Suprapubic skin (tissue), 4 donors: Measurements from ENCODE around the gene UBXN10. TPM values are rescaled to one million over a fixed set of nuclear protein-coding genes. Genes with fewer than 3 reads are reported as not detected.

Experiments used
- DNase-seq, 2 donors: peaks; one replicate each; pipeline ENCODE4 v3.0.0-alpha.2; 2019; ENCODE audit warnings: low spot score in 2 of 2
- H3K27ac ChIP-seq: fragments of 200-600 bp; sonication (generic); one replicate; pipeline ENCODE4 v1.5.1; 2019
- H3K27me3 ChIP-seq: fragments of 200-600 bp; sonication (generic); one replicate; pipeline ENCODE4 v1.5.1; 2019
- H3K36me3 ChIP-seq: fragments of 200-600 bp; sonication (generic); one replicate; pipeline ENCODE4 v1.5.1; 2019
- H3K4me1 ChIP-seq: fragments of 200-600 bp; sonication (generic); one replicate; pipeline ENCODE4 v1.5.1; 2019
- H3K4me3 ChIP-seq: fragments of 200-600 bp; sonication (generic); one replicate; pipeline ENCODE4 v1.5.1; 2019; ENCODE audit warnings: mild to moderate bottlenecking
- H3K9me3 ChIP-seq: fragments of 200-600 bp; sonication (generic); one replicate; pipeline ENCODE4 v1.5.1; 2019
- EP300 ChIP-seq: sonication (generic); formaldehyde crosslinking; IDR thresholded peaks from one replicate; pipeline ENCODE4 v1.6.1; 2017; ENCODE audit warnings: antibody characterized with exemption
- POLR2A ChIP-seq, 2 donors: fragments of 450-650 bp; IDR thresholded peaks; one replicate each; pipeline ENCODE4 v1.6.1; 2017; ENCODE audit warnings: antibody characterized with exemption in 2 of 2, mild to moderate bottlenecking in 2 of 2, moderate library complexity in 2 of 2
- POLR2AphosphoS5 ChIP-seq, 3 donors: sonication (generic); formaldehyde crosslinking; IDR thresholded peaks; one replicate each; pipeline ENCODE4 v1.6.1; 2017; ENCODE audit warnings: antibody characterized with exemption in 3 of 3
- WGBS: methylation state at CpG from one replicate; pipeline ENCODE4 v1.1.5; 2018; 5-methylcytosine and 5-hydroxymethylcytosine counted together
- total RNA-seq, 4 donors: library from RNA; depleted of rRNA; stranded (reverse); fragments of >200 nt; gene quantifications; one replicate each; pipeline ENCODE4 v1.1.0, GENCODE V29; 2016
- TF ChIP-seq, protein P1 (sequence below), 2 donors: fragments of 200-600 bp in 1 of 2; fragments of 450-650 bp in 1 of 2; sonication (generic) in 1 of 2; IDR thresholded peaks; one replicate each; pipeline ENCODE4 v1.5.1; 2016 to 2019; ENCODE audit warnings: antibody characterized with exemption in 2 of 2, mild to moderate bottlenecking in 1 of 2, moderate library complexity in 1 of 2

Gene UBXN10
- total RNA-seq, 4 donors from 2014 or later: 0.48 to 1.0 (median 0.68) TPM

- peaks cover 25% of the 10 kb centered on the region for H3K4me1 ChIP-seq
- TF ChIP-seq POLR2AphosphoS5 (IDR thresholded peaks at IDR 0.05): no peak
- TF ChIP-seq POLR2A (IDR thresholded peaks at IDR 0.05): no peak
- H3K27me3 ChIP-seq: no peaks in the 10 kb centered on the region
- no peak overlapping the region for H3K4me3 ChIP-seq
- peak in 1 of 2 donors; percentile 58 for DNase-seq
- no peak overlapping the region for H3K27ac ChIP-seq
- WGBS: 82% methylated on average over 8 of the region's 13 CpGs
- no peaks in the 10 kb centered on the region for H3K36me3 ChIP-seq
- H3K9me3 ChIP-seq: no peaks in the 10 kb centered on the region
Measured at GRCh38 chr1:20148571-20149500, 37.1 kb upstream of the UBXN10 start.

DNA sequence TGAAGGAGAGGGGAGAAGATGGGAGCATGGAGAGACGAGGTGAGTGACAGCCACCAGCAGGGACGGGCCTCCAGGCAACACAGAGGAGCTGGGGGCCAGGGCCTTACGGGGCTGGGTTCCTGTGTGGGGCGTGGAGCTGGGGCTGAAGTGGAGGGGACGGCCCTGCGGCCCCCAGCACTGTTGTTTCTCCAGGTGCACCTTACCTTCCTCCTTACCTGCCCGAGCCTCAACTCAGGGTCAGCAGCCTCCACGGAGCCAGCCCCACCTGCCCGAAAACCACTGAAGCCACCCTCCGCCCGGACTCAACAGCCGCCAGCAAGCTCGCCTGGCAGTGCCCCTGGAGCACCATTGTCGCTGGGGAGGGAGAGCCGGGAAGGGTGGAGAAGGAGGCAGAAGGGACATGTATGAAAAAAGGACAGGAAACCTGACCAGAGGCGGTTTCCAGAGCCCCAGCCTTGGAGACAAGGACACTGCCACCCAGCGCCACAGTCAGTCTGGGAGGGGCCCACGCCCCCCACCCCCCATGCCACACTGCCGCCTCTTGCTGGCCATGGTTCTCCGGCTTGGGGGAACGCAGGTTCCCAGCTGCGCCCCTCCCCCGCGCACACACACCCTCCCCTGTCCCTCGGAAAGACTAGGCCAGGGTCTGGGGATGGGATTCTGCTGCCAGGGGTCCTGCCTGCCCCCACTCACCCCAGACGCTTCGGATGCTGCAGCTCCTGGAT is 36.1 kb upstream of the UBXN10 start:
- Histone ChIP-seq H3K9me3 (no peaks in the 10 kb centered on the region), H3K36me3 (no peaks in the 10 kb centered on the region), H3K4me1 (peaks cover 29% of the 10 kb centered on the region), H3K27me3 (no peaks in the 10 kb centered on the region), H3K4me3 (no peak overlapping the region), H3K27ac (no peak overlapping the region)
- peak in 1 of 2 donors; percentile 46 for DNase-seq
- 87% methylated on average over 16 of the region's 27 CpGs for WGBS
- TF ChIP-seq POLR2A (IDR thresholded peaks at IDR 0.05): no peak
- no peak for TF ChIP-seq POLR2AphosphoS5 (IDR thresholded peaks at IDR 0.05)
- TF ChIP-seq EP300: no peak
- TF ChIP-seq, protein P1, sequence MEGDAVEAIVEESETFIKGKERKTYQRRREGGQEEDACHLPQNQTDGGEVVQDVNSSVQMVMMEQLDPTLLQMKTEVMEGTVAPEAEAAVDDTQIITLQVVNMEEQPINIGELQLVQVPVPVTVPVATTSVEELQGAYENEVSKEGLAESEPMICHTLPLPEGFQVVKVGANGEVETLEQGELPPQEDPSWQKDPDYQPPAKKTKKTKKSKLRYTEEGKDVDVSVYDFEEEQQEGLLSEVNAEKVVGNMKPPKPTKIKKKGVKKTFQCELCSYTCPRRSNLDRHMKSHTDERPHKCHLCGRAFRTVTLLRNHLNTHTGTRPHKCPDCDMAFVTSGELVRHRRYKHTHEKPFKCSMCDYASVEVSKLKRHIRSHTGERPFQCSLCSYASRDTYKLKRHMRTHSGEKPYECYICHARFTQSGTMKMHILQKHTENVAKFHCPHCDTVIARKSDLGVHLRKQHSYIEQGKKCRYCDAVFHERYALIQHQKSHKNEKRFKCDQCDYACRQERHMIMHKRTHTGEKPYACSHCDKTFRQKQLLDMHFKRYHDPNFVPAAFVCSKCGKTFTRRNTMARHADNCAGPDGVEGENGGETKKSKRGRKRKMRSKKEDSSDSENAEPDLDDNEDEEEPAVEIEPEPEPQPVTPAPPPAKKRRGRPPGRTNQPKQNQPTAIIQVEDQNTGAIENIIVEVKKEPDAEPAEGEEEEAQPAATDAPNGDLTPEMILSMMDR (IDR thresholded peaks at IDR 0.05): no peak

DNA sequence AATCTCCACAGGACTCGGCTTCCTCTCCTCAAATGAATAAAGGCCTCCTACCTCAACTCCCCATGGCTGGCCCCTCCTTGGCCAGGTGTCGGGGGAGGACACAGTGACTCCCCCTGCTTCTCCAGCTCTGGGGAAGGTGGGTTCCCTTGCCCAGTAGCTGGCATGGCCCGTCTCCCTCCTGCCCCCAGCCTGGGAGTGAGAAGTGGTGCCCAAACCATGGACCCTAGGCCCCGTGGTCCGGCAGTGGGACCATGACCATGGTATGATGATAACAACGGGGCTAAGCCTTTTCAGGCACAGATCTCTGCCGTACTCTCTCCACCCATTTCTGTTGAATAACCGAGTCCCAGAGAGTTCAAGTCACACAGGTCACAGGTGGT is 35.6 kb upstream of the UBXN10 start:
- DNase-seq: peak in 1 of 2 donors; percentile 44
- H3K9me3 ChIP-seq: no peaks in the 10 kb centered on the region
- no peak overlapping the region for H3K27ac ChIP-seq
- H3K4me1 ChIP-seq: peaks cover 29% of the 10 kb centered on the region
- no peaks in the 10 kb centered on the region for H3K27me3 ChIP-seq
- TF ChIP-seq POLR2AphosphoS5 (IDR thresholded peaks at IDR 0.05) (no peak), POLR2A (IDR thresholded peaks at IDR 0.05) (no peak), EP300 (no peak)
- TF ChIP-seq, protein P1 (IDR thresholded peaks at IDR 0.05): no peak
- no peaks in the 10 kb centered on the region for H3K36me3 ChIP-seq
- H3K4me3 ChIP-seq: no peak overlapping the region
- 92% methylated on average over 7 of the region's 8 CpGs for WGBS

DNA sequence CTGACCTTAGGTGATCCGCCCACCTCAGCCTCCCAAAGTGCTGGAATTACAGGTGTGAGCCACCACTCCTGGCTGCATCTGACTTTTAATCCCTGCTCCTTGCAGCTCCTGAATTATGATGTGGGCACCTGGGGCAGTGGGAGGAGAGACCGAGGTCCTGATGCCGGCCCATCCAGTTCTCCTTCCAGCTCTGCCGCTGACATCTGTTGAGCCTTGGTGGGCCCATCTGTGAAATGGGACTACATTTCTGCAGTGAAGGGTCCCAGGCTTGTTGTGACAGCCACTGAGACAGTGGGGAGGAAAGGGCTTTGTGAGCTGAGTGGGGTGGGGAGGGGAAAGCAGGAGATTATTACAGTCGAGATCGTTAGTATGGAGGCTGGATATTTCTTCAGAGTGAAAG is 34.9 kb upstream of the UBXN10 start:
- H3K9me3 ChIP-seq: no peaks in the 10 kb centered on the region
- peak in 1 of 2 donors; percentile 48 for DNase-seq
- H3K4me3 ChIP-seq: no peak overlapping the region
- no peaks in the 10 kb centered on the region for H3K36me3 ChIP-seq
- H3K27ac ChIP-seq: no peak overlapping the region
- no peaks in the 10 kb centered on the region for H3K27me3 ChIP-seq
- H3K4me1 ChIP-seq: peaks cover 29% of the 10 kb centered on the region
- TF ChIP-seq, protein P1 (IDR thresholded peaks at IDR 0.05): no peak
- no peak for TF ChIP-seq EP300
- TF ChIP-seq POLR2AphosphoS5 (IDR thresholded peaks at IDR 0.05): no peak
- TF ChIP-seq POLR2A (IDR thresholded peaks at IDR 0.05): no peak
- 87% methylated on average over 6 of the region's 6 CpGs for WGBS

DNA sequence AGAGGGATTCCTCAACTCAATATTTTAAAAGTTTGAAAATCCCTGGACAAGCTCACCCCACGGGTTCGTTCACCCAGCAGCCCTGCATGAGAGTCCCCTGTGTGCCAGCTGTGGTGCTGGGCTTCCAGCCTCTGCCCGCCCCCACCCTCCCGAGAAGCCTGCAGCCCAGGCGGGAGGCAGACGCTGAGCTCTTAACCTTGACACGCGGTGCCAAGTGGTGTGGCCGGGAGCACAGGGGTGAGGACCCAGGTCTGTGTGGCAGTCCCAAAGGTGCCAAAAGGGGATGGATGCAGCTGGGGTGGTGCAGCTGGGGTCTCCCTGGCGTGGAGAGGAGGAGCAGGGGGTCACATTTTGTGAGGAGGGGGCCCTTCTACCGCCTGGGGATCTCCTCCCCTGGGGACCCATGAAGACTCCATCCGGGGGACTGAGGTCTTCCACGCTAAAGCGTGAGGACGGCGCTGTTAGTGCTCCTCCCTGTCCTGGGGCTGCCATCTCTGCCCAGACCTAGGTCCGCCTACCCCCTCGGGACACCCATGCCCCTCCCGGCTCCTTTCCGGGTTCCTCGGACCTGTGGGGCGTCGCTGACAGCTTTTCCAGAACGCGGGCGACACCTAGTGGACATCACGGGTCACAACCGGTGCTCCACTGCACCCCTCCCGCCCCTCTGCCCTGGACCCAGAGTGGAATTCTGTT is 33.8 kb upstream of the UBXN10 start:
- TF ChIP-seq POLR2AphosphoS5 (IDR thresholded peaks at IDR 0.05) (peak in 1 of 3 donors; percentile 20), POLR2A (IDR thresholded peaks at IDR 0.05) (no peak), EP300 (no peak)
- TF ChIP-seq, protein P1 (IDR thresholded peaks at IDR 0.05): peak; percentile 83 to 95
- WGBS: 5% methylated on average over 21 of the region's 29 CpGs
- H3K4me3 ChIP-seq: peak overlapping the region; percentile 43
- peak overlapping the region; percentile 76 for H3K27ac ChIP-seq
- DNase-seq: peak; percentile 94 to 95
- no peaks in the 10 kb centered on the region for H3K36me3 ChIP-seq
- H3K27me3 ChIP-seq: no peaks in the 10 kb centered on the region
- H3K4me1 ChIP-seq: peaks cover 27% of the 10 kb centered on the region
- no peaks in the 10 kb centered on the region for H3K9me3 ChIP-seq
